ENCODE results near the gene C20orf173. TPM values are rescaled to one million over a fixed set of nuclear protein-coding genes. Genes with fewer than 3 reads are reported as not detected.
A peak's percentile ranks its signal among the peaks of the same experiment; 100 is the strongest.

The C20orf173 gene
- total and polyA plus RNA-seq, 12 donors: not detected

GRCh38 chr20:35541783-35542662 is 12.6 kb upstream of the C20orf173 start, which contains the start of gene ERGIC3:
ERGIC3 (plus strand) TSS chr20:35542078; CDS start chr20:35542098, 20 bp downstream.
- Histone ChIP-seq H3K27ac (peak within 1 kb of the TSS in 9 of 10 donors; percentile 59 to 89 (median 76)), H3K4me1 (peaks cover 0 to 23% (median 15%) of the 10 kb centered on the region in 9 donors), H3K9me3 (no peaks in the 10 kb centered on the region), H3K36me3 (peaks cover 0 to 41% (median 0%) of the 10 kb centered on the region in 9 donors), H3K27me3 (no peaks in the 10 kb centered on the region), H3K4me3 (peak within 1 kb of the TSS; percentile 71 to 95 (median 85))
- intact Hi-C loops (cut with DNase I): loop anchor here in 3 of 10 donors (5.0 to 10.0 kb wide), 3 partner anchors 75 to 123 kb away; partner anchors contain the start of genes CPNE1 (in 2 of the 3), RBM12 (in 2 of the 3) and SPAG4 (in 1 of the 3)
- DNase-seq (peak; percentile 98), ATAC-seq (peak; percentile 99 to 100 (median 100))
- WGBS, 2 donors: 5 to 6% methylated on average over 57 of the region's 57 CpGs
- peak in 4 of 9 donors; percentile 7 to 26 (median 21) for TF ChIP-seq CTCF (IDR thresholded peaks at IDR 0.05)

GRCh38 chr20:35541118-35541782 is 11.8 kb upstream of the C20orf173 start:
- Histone ChIP-seq H3K27ac (peak overlapping the region in 3 of 10 donors; percentile 74 to 89 (median 80)), H3K4me1 (peaks cover 0 to 23% (median 15%) of the 10 kb centered on the region in 9 donors), H3K4me3 (peak overlapping the region; percentile 71 to 95 (median 85)), H3K27me3 (no peaks in the 10 kb centered on the region), H3K36me3 (peaks cover 0 to 33% (median 0%) of the 10 kb centered on the region in 9 donors), H3K9me3 (no peaks in the 10 kb centered on the region)
- TF ChIP-seq CTCF (IDR thresholded peaks at IDR 0.05): no peak
- intact Hi-C loops (cut with DNase I): loop anchor here in 3 of 10 donors (5.0 to 10.0 kb wide), 3 partner anchors 76 to 124 kb away; partner anchors contain the start of genes CPNE1 (in 2 of the 3), RBM12 (in 2 of the 3) and SPAG4 (in 1 of the 3)
- 23 to 25% methylated on average over 13 of the region's 13 CpGs for WGBS, 2 donors
- DNase-seq (no peak), ATAC-seq (no peak)

GRCh38 chr20:35539756-35540212 is 10.3 kb upstream of the C20orf173 start:
- 34 to 46% methylated on average over 11 of the region's 11 CpGs for WGBS, 2 donors
- ATAC-seq (no peak), DNase-seq (no peak)
- Histone ChIP-seq H3K4me1 (peaks cover 0 to 23% (median 15%) of the 10 kb centered on the region in 9 donors), H3K27me3 (no peaks in the 10 kb centered on the region), H3K9me3 (no peaks in the 10 kb centered on the region), H3K27ac (no peak overlapping the region), H3K4me3 (peak overlapping the region in 1 of 10 donors; percentile 18), H3K36me3 (peaks cover 0 to 19% (median 0%) of the 10 kb centered on the region in 9 donors)
- intact Hi-C loops (cut with DNase I): loop anchor here in 3 of 10 donors (5.0 to 10.0 kb wide), 3 partner anchors 78 to 125 kb away; partner anchors contain the start of genes CPNE1 (in 2 of the 3), RBM12 (in 2 of the 3) and SPAG4 (in 1 of the 3)
- no peak for TF ChIP-seq CTCF (IDR thresholded peaks at IDR 0.05)
